Measurements from ENCODE around the gene AJM1.
"Not testable (repeated sequence)": the region's sequence is repeated elsewhere in the genome, so short reads cannot be mapped to it uniquely, and the experiment has no call there.

The AJM1 gene

DNA sequence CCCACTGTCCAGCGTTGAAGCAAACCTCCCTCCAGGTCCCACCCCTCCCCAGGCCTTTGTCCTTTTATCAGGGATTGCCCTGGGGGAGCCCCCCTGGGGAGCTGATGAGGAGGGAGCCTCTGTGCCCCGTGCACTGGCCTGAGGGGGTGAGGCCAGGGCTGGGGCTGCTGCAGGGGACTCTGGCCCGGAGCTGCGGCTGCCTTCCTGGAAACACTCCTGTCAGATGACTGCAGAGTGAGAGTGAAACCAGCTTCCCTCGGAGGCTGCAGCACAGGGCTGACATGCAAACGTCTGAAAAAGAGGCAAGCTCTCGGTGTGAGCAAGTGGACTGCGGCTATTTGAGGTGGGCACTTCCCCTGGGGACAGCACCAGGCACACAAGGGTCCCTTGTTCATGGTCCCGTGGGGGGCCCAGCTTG lies 39.4 kb downstream of the AJM1 start:
- DNase-seq, result peak; percentile 19

DNA sequence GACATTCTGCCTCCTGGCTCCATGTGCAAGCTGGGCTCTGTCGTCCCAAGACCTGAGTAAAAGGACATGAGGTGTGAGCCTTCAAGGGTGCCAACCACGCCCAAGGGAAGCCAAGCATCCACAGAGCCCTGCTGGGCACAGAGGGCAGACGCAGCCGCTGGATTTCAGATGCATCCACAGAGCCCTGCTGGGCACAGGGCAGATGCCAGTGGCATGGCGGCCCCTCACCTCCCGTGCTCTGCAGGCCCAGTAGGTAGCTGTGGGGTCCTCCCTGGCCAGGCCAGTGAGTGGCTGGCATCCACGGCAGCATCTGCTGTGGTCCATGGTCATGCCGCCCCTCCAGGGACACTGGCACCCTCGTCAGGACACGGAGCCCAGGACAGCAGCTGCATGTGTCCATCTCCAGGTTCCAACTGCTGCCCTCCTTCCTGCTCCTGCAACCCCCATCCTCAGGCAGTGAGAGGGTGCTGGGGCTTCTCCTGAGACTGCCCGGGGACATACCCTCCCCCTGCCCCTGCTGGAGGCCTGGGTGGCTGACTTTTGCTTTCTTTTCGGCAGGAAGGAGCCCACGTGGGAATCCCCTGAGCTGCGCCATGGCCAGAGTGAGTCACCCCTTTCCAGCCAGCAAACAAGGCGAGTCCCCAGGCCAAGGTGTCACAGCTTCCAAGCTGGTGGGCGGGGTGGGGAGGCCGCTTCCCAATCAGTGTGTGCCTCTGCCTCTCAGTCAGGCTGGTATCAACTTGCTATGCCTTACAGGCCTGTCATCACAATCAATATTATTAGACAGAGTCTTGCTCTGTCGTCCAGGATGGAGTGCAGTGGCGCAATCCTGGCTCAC lies 40.0 kb downstream of the AJM1 start:
- no peak for DNase-seq

DNA sequence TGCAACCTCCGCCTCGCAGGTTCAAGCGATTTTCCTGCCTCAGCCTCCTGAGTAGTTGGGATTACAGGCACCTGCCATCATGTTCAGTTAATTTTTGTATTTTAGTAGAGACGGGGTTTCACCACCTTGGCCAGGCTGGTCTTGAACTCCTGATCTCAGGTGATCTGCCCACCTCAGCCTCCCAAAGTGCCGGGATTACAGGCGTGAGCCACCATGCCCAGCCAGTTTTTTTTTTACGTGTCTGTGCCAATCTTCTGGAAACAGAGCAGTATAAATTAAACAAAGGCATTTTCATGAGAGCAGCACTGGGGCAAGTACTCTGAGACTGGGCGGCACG lies 40.6 kb downstream of the AJM1 start:
- not testable (repeated sequence) for DNase-seq

DNA sequence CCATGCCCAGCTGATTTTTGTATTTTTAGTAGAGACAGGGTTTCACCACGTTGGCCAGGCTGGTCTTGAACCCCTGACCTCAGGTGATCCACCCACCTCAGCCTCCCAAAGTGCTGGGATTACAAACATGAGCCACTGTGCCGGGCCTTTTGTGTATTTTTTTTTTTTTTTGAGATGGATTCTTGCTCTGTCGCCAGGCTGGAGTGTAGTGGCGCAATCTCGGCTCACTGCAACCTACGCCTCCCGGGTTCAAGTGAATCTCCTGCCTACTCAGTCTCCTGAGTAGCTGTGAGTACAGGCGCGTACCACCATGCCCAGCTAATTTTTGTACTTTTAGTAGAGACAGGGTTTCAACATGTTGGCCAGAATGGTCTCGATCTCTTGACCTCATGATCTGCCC lies 41.4 kb downstream of the AJM1 start:
- DNase-seq, result not testable (repeated sequence)

DNA sequence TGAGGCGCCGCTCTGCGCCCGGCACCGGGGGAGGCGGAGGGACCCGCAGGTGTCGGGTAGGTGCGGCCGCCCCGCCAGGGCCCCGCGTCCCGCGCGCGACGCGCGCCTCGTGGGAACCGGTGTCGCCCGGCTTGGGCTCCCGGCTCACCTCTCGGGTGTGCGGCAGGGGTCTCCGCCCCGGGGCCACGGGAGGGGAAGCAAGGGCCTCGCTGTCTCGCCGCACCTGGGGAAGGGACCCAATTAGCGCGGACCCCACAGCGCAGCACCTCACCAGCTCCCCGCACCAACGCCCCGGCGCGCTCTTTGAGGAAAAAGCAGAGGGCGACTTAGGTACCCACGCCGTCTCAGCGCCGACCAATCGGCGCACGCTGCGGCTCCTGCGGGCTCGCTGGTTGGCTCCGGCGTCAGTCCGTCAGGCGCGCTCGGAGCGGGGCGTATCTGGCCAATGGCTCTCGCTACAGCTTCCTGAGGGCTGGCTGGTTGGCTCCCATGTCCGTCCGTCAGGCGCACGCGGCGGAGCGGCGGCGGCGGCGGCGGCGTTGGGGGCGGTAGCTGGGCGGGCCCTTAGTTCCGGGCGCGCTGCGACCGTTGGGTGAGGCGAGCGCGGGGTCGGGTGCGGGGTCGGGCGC lies 43.8 kb downstream of the AJM1 start, which contains the start of gene TRAF2:
Gene TRAF2 (plus strand): TSS at position 567 of the 629 bp plus-strand sequence. CDS start 12,225 bp downstream, outside the sequence.
- peak; percentile 100 for DNase-seq

DNA sequence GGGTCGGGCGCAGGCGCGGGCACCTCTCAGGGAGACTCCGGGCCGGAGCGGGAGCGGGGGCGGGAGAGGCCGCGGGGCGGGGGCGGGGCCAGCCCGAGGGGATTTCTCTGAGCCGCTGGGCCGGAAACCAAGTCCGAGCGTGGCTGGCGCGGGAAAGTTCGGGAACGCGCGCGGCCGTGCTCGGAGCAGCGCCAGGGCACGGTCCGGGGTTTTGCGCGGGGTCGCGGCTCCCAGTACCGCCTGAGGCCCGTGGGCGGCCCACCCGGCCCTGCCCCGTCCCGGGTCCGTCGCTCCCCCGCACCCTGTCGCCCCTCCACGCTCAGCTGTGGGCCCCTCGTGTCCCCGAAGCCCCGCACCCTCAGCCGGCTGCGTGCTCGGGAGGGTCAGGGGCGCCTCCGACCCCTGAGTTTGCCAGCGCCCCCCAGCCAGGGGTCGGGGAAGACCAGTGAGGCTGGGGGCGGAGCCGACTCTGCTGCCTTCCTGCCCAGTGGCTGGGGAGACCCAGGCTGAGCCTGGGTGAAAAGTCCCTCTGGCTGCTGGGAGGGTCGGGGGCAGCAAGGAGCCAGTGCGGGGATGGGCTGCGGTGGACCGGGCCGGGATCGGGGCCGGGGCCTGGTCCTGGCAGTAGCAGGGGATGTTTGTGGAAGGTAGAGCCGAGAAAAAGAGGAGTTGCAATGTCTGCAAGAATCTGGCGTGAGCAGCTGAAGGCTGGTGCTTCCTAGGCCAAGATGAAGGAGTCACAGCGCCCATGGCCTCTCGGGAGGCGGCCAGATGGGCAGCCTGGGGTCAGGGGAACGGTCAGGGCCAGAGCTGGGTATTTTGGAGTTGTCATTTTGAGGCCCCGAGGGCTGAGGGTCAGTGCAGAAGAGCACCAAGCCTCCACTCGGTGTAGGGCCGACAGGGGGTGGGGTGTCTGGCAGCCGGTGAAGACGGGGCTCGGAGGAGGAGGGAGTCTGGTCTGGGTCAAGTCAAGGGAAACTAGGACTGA lies 44.6 kb downstream of the AJM1 start:
- DNase-seq, result peak; percentile 63

DNA sequence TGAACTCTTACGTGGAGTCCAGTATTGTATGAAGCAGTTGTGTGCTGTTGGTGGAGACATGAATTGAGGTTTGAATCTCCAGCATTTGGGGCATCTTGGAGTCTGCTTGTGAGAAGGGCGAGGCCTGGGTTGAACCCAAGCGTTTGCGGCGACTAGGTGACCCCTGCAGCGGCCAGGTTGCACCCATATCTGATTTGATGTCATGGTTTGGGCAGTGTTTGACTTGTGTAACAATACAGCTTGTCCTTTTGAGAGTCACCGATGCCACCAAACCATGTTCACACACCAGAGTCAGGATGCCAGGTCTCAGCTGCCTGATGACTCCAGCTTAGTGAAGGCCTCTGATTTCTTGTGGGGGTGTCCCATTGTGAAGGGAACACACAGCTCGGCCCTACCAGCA lies 46.2 kb downstream of the AJM1 start:
- no peak for DNase-seq

DNA sequence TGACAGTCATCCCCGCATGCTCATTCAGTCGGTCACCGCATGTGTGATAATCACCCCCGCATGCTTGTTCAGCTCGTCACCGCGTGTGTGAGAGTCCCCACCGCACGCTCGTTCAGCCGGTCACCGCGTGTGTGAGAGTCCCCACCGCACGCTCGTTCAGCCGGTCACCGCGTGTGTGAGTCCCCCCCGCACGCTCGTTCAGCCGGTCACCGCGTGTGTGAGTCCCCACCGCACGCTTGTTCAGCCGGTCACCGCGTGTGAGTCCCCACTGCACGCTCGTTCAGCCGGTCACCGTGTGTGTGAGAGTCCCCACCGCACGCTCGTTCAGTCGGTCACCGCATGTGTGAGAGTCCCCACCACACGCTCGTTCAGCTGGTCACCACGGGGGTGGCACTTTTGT lies 47.6 kb downstream of the AJM1 start:
- no peak for DNase-seq

DNA sequence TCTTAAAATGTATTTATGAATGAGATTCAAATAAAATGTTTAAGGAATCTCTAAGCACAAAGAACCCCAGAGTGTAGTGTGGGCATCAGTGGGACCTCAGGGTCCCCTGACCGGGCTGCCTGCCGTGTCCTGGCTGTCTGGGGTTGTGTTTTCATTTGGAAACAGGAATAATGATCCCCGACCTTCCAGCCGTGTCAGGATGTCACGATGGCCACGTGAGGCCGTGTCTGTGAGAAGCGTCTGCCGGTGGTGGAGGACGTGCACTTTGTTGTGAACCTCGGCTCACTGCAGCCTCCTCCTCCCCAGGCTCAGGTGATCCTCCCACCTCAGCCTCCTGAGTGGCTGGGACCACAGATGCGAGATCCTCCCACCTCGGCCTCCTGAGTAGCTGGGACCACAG lies 48.4 kb downstream of the AJM1 start:
- DNase-seq, result no peak

Data from retina (tissue), 1 donor.